Heart right ventricle (tissue), 16 donors: Measurements from ENCODE around the gene F2. TPM values are rescaled to one million over a fixed set of nuclear protein-coding genes. Genes with fewer than 3 reads are reported as not detected.

Experiments
- ATAC-seq, 8 donors: fragments of 200-7000 bp; cut with Tn5 transposase; one replicate each; pipeline ENCODE4 v1.9.1; 2020; ENCODE audit warnings: mild to moderate bottlenecking in 8 of 8, moderate library complexity in 8 of 8, moderate number of reproducible peaks in 1 of 8
- DNase-seq, 2 donors: peaks; one replicate each; pipeline ENCODE4 v3.0.0-alpha.2; 2020
- H3K27ac ChIP-seq, 10 donors: fragments of 200-600 bp; sonication (generic) in 2 of 10; one replicate each; pipeline versions ENCODE4 v1.5.0 to v1.8.0; 2020 to 2022; ENCODE audit warnings: mild to moderate bottlenecking in 3 of 10
- H3K27me3 ChIP-seq, 7 donors: fragments of 200-600 bp; one replicate each; pipeline ENCODE4 v1.8.0; 2021 to 2022; ENCODE audit warnings: mild to moderate bottlenecking in 2 of 7
- H3K36me3 ChIP-seq, 9 donors: fragments of 200-600 bp; sonication (generic) in 1 of 9; one replicate each; pipeline versions ENCODE4 v1.5.0 to v1.8.0; 2020 to 2022; ENCODE audit warnings: mild to moderate bottlenecking in 2 of 9
- H3K4me1 ChIP-seq, 9 donors: fragments of 200-600 bp; sonication (generic) in 1 of 9; one replicate each; pipeline versions ENCODE4 v1.5.0 to v1.8.0; 2020 to 2022; ENCODE audit warnings: mild to moderate bottlenecking in 4 of 9
- H3K4me3 ChIP-seq, 10 donors: fragments of 200-600 bp; sonication (generic) in 2 of 10; one replicate each; pipeline versions ENCODE4 v1.5.0 to v1.8.0; 2020 to 2022; ENCODE audit warnings: mild to moderate bottlenecking in 7 of 10, moderate library complexity in 2 of 10
- H3K9me3 ChIP-seq, 11 donors: fragments of 200-600 bp in 10 of 11; sonication (generic) in 2 of 11; one replicate each; pipeline versions ENCODE4 v1.5.0 to v1.8.0; 2013 to 2022; ENCODE audit warnings: mild to moderate bottlenecking in 2 of 11, control low read depth in 1 of 11, moderate library complexity in 1 of 11
- WGBS, 2 donors: extraction: QIAGEN DNeasy Blood & Tissue Kit; methylation state at CpG; one replicate each; pipeline ENCODE4 v1.1.7; 2013; ENCODE audit warnings: inconsistent platforms in 1 of 2; 5-methylcytosine and 5-hydroxymethylcytosine counted together
- intact Hi-C, 10 donors: fragments of 100-400 bp; cut with DNase I; formaldehyde crosslinking; loops; one replicate each; pipeline versions ENCODE4 v1.11.1 to v1.14.2; 2022
- polyA plus RNA-seq, 2 donors: library from polyadenylated mRNA; stranded (reverse); fragments of 200-250 nt; gene quantifications; one replicate each; pipeline ENCODE4 v1.2.3, GENCODE V29; 2013
- total RNA-seq, 10 donors: library from RNA; stranded (reverse); fragmentation: NEBNext Ultra II Directional in 3 of 10; extraction: Animal tissue kit (Norgen Biotek cat#: 25700) in 3 of 10; gene quantifications; one replicate each; pipeline versions ENCODE4 v1.2.1 to v1.2.4, GENCODE V29; 2021 to 2023
- TF ChIP-seq, protein P1 (sequence below), 9 donors: fragments of 200-600 bp; sonication (generic) in 2 of 9; IDR thresholded peaks; one replicate each; pipeline versions ENCODE4 v1.5.0 to v1.8.0; 2021 to 2022; ENCODE audit warnings: antibody characterized with exemption in 9 of 9, mild to moderate bottlenecking in 5 of 9, moderate library complexity in 1 of 9
- donor health status: Arrhythmogenic right ventricular cardiomyopathy.
- donor health status: ischemic (EF 13 %, LVEDD 7.1; RV severe dilation, severe dysfunction).
- donor health status: healthy with polysubstance abuse.
- donor health status: DM: no; HTN: yes; CAD: no.
- donor health status: DM: no; HTN: no; CAD: no.
- donor health status: ischemic (EF 25% LVEDD 6.9; RV normal size, moderate dysfunction).
- donor health status: ischemic (EF 25% LVEDD 5.7; RV mildly dilated, moderate dysfunction).
- donor health status: healthy.
- donor health status: DM: yes; HTN: yes; CAD: no.
- donor health status: Ischemic cardiomyopathy.
- donor health status: ischemic (EF 35%, LVEDD 5.7; RV mildly dilated, moderate dysfunction).
- donor health status: nonischemic (EF 11% LVEDD 7.7; RV severe dilation, severe dysfunction).
- donor health status: DM: yes; HTN: yes; CAD: no.
- donor health status: PGD.
- donor health status: ischemic (EF 29% LVEDD 5.4; RV normal size, mild dysfunction).
- donor health status: nonischemic (EF 23%, LVEDD 6.1; RV moderate dilation, normal function).

Gene F2
- total and polyA plus RNA-seq, 12 donors, result 0.04 to 0.31 (median 0.19) TPM; not detected in 8

DNA sequence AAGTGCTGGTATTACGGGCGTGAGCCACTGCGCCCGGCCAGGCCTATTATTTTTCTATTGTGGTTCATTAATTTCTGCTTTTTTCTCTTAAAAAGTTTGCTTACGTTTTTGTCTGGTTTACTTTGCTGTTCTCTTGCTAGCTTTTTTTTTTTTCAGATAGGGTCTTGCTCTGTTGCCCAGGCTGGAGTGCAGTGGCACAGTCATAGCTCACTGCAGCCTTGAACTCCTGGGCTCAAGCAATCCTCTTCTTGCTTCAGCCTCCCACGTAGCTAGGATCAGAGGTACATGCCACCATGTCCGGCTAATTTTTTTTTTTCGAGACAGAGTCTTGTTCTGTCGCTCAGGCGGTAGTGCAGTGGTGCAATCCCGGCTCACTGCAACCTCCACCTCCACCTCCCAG lies 18.7 kb downstream of the F2 start:
- H3K9me3 ChIP-seq, result no peaks in the 10 kb centered on the region
- TF ChIP-seq, protein P1, sequence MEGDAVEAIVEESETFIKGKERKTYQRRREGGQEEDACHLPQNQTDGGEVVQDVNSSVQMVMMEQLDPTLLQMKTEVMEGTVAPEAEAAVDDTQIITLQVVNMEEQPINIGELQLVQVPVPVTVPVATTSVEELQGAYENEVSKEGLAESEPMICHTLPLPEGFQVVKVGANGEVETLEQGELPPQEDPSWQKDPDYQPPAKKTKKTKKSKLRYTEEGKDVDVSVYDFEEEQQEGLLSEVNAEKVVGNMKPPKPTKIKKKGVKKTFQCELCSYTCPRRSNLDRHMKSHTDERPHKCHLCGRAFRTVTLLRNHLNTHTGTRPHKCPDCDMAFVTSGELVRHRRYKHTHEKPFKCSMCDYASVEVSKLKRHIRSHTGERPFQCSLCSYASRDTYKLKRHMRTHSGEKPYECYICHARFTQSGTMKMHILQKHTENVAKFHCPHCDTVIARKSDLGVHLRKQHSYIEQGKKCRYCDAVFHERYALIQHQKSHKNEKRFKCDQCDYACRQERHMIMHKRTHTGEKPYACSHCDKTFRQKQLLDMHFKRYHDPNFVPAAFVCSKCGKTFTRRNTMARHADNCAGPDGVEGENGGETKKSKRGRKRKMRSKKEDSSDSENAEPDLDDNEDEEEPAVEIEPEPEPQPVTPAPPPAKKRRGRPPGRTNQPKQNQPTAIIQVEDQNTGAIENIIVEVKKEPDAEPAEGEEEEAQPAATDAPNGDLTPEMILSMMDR (IDR thresholded peaks at IDR 0.05), result no peak
- no peak overlapping the region for H3K4me3 ChIP-seq
- peaks cover 0 to 5% (median 0%) of the 10 kb centered on the region in 9 donors for H3K4me1 ChIP-seq
- ATAC-seq (no peak), DNase-seq (no peak)
- H3K27ac ChIP-seq, result no peak overlapping the region
- no peaks in the 10 kb centered on the region for H3K27me3 ChIP-seq
- peaks cover 0 to 22% (median 1%) of the 10 kb centered on the region in 9 donors for H3K36me3 ChIP-seq
- WGBS, 2 donors, result 91 to 94% methylated on average over 11 of the region's 11 CpGs
- intact Hi-C loops, result no loop called here

DNA sequence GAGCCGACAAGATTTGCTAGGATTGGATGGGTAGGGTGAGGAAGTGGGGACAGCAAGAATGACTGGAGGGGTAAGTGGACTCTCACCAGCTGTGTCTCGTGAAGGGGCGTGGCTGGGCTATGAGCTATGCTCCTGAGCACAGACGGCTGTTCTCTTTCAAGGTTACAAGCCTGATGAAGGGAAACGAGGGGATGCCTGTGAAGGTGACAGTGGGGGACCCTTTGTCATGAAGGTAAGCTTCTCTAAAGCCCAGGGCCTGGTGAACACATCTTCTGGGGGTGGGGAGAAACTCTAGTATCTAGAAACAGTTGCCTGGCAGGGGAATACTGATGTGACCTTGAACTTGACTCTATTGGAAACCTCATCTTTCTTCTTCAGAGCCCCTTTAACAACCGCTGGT lies 19.9 kb downstream of the F2 start:
- DNase-seq, result no peak
- Histone ChIP-seq H3K27me3 (no peaks in the 10 kb centered on the region), H3K4me1 (peaks cover 0 to 5% (median 0%) of the 10 kb centered on the region in 9 donors), H3K4me3 (no peak overlapping the region), H3K36me3 (peaks cover 0 to 34% (median 13%) of the 10 kb centered on the region in 9 donors), H3K27ac (no peak overlapping the region), H3K9me3 (no peaks in the 10 kb centered on the region)
- peak in 1 of 8 donors; percentile 47 for ATAC-seq
- 55 to 57% methylated on average over 6 of the region's 6 CpGs for WGBS, 2 donors
- TF ChIP-seq, protein P1 (IDR thresholded peaks at IDR 0.05), result no peak
- intact Hi-C loops, result no loop called here

DNA sequence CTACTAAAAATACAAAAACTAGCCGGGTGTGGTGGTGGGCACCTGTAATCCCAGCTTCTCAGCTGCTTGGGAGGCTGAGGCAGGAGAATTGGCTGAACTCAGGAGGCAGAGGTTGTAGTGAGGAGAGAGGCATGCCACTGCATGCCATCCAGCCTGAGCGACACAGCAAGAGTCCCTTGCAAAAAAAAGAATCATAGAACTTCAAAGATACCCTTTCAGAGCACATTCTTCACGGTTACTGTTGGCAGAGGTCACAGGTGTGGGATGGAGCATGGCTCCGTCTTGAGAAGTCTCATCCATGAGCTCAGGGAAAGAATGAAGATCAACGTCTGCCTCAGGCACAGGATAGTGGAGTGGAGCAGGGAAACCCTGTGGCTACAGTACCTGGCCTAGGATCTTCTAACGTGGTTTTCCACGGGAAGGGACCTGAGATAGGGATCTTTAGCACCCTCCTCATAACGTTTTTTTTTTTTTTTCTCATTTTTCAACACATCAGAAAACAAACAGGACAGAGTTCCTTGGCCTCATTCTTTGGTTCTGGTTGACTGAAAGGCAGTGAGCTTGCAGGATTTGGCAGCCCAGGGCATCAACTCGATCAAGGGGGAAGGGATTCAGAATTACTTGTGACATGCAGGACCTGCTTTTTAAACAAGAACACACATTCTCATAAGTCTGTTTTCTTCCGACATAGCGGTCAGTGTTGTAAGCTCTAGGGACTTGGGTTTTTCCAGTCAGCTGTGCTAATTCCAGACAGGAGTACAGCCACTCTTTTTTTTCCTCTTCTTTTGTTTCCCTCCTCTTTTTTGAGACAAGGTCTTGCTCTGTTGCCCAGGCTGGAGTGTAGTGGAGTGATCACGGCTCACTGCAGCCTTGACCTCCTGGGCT lies 22.8 kb downstream of the F2 start:
- intact Hi-C loops, result no loop called here
- H3K27ac ChIP-seq, result peak overlapping the region in 4 of 10 donors; percentile 15 to 32 (median 28)
- H3K36me3 ChIP-seq, result peaks cover 0 to 63% (median 34%) of the 10 kb centered on the region in 9 donors
- TF ChIP-seq, protein P1 (IDR thresholded peaks at IDR 0.05), result no peak
- H3K27me3 ChIP-seq, result no peaks in the 10 kb centered on the region
- no peak overlapping the region for H3K4me3 ChIP-seq
- peaks cover 0 to 5% (median 0%) of the 10 kb centered on the region in 9 donors for H3K4me1 ChIP-seq
- 69 to 74% methylated on average over 12 of the region's 12 CpGs for WGBS, 2 donors
- ATAC-seq, result peak in 3 of 8 donors; percentile 18 to 59 (median 33)
- H3K9me3 ChIP-seq, result no peaks in the 10 kb centered on the region
- no peak for DNase-seq

DNA sequence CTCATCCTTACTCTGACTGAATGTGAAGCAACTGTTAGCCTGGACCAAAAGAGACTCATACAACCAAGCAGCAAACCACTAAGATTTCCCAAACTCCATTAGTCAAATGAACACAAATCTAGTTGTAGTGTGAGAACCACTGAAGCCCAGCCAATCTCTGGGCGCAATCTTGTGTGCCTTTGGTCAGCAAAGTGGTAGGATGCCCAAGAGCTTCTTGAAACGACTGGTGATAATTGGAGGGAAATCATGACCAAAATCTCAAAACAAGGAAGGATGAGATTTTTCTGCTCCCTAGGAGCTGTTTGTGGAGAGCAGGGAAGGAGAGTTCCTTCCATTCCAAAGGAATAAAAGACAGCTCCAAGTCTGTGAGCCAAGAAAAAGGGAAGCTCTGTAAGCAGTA lies 24.0 kb downstream of the F2 start:
- intact Hi-C loops, result no loop called here
- TF ChIP-seq, protein P1 (IDR thresholded peaks at IDR 0.05), result no peak

More for the DNA sequence above, 24.0 kb downstream of the F2 start:
- ATAC-seq (no peak), DNase-seq (no peak)
- no peaks in the 10 kb centered on the region for H3K9me3 ChIP-seq
- WGBS, 2 donors, result 93 to 95% methylated on average over 2 of the region's 2 CpGs
- peak overlapping the region in 3 of 10 donors; percentile 4 to 32 (median 15) for H3K27ac ChIP-seq
- no peaks in the 10 kb centered on the region for H3K27me3 ChIP-seq
- peaks cover 0 to 5% (median 0%) of the 10 kb centered on the region in 9 donors for H3K4me1 ChIP-seq
- no peak overlapping the region for H3K4me3 ChIP-seq
- peaks cover 0 to 75% (median 46%) of the 10 kb centered on the region in 9 donors for H3K36me3 ChIP-seq
